Panc1 (cell line): ENCODE results near the gene PITRM1.

ENCODE experiments used
- POLR2AphosphoS5 ChIP-seq: IDR thresholded peaks from 2 replicates; pipeline ENCODE4 v1.6.1; 2012; ENCODE audit warnings: mild to moderate bottlenecking, low read depth, low read length, moderate library complexity
- TCF7L2 ChIP-seq: IDR thresholded peaks from 2 replicates; pipeline ENCODE4 v1.6.1; 2011; ENCODE audit warnings: mild to moderate bottlenecking, low read depth, low read length, inconsistent platforms
- TF ChIP-seq, protein P1 (sequence below): fragments of 450-650 bp; IDR thresholded peaks from 2 replicates; pipeline ENCODE4 v1.5.1; 2017; ENCODE audit warnings: mild to moderate bottlenecking
- TF ChIP-seq, protein P2 (sequence below), 2 experiments: IDR thresholded peaks; 2 replicates each; pipeline ENCODE4 v1.6.1; 2011 to 2012; ENCODE audit warnings: low read depth in 2 of 2, control low read depth in 1 of 2, low read length in 1 of 2, mild to moderate bottlenecking in 1 of 2, moderate library complexity in 1 of 2; ENCODE audit not compliant: insufficient read depth in 1 of 2

DNA sequence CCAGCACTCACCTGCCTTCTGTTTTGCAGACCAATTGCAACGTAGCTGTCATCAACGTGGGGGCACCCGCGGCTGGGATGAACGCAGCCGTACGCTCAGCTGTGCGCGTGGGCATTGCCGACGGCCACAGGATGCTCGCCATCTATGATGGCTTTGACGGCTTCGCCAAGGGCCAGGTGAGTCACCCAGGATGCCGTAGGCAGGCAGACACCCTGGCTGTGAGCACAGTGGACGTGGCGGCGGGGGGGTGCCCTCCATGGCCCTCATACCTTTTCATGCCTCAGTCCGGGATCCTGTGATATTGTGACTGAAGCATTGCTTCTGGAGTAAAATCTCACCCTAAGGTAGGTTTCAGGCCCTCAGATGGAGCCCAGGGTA lies 59.2 kb downstream of the PITRM1 start:
- TF ChIP-seq, protein P1, sequence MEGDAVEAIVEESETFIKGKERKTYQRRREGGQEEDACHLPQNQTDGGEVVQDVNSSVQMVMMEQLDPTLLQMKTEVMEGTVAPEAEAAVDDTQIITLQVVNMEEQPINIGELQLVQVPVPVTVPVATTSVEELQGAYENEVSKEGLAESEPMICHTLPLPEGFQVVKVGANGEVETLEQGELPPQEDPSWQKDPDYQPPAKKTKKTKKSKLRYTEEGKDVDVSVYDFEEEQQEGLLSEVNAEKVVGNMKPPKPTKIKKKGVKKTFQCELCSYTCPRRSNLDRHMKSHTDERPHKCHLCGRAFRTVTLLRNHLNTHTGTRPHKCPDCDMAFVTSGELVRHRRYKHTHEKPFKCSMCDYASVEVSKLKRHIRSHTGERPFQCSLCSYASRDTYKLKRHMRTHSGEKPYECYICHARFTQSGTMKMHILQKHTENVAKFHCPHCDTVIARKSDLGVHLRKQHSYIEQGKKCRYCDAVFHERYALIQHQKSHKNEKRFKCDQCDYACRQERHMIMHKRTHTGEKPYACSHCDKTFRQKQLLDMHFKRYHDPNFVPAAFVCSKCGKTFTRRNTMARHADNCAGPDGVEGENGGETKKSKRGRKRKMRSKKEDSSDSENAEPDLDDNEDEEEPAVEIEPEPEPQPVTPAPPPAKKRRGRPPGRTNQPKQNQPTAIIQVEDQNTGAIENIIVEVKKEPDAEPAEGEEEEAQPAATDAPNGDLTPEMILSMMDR, result no peak
- TF ChIP-seq, protein P2, sequence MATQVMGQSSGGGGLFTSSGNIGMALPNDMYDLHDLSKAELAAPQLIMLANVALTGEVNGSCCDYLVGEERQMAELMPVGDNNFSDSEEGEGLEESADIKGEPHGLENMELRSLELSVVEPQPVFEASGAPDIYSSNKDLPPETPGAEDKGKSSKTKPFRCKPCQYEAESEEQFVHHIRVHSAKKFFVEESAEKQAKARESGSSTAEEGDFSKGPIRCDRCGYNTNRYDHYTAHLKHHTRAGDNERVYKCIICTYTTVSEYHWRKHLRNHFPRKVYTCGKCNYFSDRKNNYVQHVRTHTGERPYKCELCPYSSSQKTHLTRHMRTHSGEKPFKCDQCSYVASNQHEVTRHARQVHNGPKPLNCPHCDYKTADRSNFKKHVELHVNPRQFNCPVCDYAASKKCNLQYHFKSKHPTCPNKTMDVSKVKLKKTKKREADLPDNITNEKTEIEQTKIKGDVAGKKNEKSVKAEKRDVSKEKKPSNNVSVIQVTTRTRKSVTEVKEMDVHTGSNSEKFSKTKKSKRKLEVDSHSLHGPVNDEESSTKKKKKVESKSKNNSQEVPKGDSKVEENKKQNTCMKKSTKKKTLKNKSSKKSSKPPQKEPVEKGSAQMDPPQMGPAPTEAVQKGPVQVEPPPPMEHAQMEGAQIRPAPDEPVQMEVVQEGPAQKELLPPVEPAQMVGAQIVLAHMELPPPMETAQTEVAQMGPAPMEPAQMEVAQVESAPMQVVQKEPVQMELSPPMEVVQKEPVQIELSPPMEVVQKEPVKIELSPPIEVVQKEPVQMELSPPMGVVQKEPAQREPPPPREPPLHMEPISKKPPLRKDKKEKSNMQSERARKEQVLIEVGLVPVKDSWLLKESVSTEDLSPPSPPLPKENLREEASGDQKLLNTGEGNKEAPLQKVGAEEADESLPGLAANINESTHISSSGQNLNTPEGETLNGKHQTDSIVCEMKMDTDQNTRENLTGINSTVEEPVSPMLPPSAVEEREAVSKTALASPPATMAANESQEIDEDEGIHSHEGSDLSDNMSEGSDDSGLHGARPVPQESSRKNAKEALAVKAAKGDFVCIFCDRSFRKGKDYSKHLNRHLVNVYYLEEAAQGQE (IDR thresholded peaks at IDR 0.05; ENCODE audit: insufficient read depth in 1 of 2, low read depth in 2 of 2, low read length in 1 of 2), result no peak
- TF ChIP-seq TCF7L2, result no peak
- TF ChIP-seq POLR2AphosphoS5, result no peak
